ENCODE measurements around the gene ADAMTS6.

Gene ADAMTS6

DNA sequence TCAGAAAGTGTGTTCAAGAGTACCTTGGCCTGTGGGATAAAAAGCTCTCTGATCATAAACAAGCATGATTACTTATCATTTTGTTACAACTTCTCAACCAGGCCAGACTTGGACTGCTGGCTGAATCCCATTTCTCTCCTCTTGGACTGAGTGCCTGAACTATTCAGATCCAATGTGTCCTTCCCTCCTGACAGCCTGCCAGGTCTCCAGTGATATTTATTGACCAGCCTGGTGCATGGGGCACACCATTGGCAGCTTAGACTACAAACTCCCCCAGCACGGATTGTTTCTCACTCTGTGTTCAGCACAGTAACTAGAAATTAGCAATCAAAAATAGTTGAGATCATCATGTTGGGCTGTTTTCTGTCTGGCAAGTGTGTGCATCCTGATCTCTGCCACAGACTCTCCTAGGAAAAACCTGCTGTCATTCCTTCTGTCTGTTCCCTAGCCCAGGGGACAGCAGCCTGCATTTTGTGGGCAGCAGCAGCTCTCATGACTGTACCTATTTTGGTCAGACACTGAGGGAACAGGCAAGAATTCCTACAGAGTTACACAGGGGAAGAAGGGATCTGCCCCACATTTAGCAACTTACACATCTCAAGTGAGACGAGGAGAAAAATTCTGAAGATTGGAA is 348.1 kb downstream of the ADAMTS6 start:
- no peak for DNase-seq

GRCh38 chr5:65132386-65132785 is 349.3 kb downstream of the ADAMTS6 start:
- no peak for DNase-seq

DNA sequence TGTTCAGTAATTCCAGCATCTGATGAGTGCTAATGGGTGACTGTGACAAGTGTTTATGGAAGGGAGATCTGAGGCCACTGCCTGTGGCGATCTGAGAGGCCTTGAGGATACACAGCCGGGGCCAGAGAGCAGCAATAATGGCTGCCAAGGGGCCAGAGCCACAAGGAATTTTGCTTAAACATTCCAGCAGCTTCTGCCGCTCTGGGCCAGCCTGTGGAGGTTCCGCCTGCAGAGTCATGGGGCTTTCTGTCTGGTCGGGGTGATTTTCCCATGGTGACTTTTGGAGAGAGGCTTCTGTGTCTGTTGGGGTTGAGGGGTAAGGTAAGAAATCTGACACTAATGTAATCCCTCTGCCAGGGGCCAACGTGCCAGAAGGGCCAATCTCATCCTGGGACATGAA is 353.5 kb downstream of the ADAMTS6 start:
- no peak for DNase-seq

GRCh38 chr5:65127161-65127901 is 354.4 kb downstream of the ADAMTS6 start:
- DNase-seq, result no peak

DNA sequence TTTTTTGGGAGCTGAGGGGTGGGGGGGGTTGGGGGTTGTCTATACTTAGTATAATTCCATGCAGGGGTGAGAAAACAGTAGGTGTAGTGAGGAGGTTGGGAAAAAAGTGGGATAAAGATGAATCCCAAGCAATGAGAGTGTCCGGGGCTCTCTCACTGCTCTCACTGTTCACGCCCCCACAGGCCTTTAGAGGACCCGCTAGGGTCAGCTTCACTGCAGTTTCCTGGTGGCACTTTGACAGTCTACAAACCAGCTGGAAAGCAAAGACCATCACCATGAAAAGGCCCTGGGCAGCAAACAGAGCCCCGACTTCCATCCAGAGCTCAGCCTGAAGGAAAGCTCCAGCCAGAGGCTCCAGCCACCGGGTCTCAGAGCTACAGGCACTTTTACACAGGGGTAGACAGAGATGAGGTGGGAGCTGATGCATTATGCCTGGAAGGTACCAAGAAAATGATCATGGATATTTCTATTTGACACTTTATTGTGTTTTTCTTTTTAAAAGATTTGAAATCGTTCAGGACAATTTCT is 355.1 kb downstream of the ADAMTS6 start:
- no peak for DNase-seq

GRCh38 chr5:65125591-65126541 is 355.9 kb downstream of the ADAMTS6 start:
- DNase-seq, result no peak

- DNase-seq, result no peak
Measured at GRCh38 chr5:65121880-65122436, 359.8 kb downstream of the ADAMTS6 start.

DNA sequence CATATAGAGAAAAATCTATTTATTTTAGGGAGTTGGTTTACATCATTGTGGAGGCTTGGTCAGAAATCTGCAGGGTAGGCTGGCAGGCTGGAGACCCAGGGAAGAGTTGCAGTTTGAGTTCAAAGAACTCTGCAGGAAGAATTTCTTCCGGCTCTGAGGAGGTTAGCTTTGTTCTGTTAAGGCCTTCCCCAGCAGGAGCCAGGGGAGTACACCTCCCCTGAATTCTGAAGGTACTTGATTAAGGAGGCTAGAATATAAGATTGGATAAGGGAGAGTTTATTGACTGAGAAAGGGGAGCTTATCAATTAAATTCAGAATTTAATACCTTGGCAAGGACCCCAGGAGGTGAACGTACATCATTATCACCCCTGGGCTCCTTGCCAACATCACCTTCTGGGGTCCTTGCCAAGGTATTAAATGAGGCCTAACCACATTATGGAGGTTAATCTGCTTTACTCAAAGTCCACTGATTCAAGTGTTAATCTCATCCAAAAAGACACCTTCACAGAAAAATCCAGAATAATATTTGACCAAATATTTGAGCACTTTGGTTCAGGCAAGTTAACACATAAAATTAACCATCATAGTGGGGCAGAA is 361.3 kb downstream of the ADAMTS6 start:
- DNase-seq, result no peak

DNA sequence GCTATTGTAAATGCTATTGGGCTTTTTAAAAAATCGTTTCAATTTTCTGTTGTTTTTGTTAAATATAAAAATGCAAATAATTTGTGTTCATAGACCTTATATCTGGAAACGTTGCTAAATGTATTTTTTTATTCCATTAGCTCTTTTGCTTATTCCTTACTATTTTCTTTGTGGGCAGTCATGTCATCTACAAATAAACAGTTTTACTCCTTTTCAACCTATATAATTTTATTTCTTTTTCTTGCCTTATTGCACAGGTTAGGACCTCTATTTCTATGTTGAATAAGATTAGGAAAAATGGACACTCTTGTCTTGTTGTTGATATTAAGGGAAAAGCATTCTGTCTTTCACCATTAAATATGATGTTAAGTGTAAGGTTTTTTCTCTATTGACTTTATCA is 364.2 kb downstream of the ADAMTS6 start:
- DNase-seq, result no peak

DNA sequence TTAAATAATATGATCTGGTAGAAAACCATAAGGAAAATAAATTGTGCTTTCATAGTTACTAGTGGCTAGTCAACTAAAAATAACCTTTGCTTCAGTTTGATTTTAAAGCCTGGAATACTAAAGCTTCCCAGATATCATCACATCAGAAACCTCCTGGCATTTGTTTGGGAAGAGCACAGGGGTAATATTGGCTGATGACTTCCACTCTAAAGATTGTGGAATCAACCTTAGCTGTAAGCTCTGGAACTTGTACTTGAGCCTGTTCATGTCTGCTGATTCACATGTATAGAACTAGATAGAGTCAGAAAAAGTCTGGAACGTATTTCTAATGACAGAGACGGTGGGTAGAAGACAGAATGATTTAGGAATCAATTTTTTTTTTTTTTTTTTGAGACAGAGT is 367.9 kb downstream of the ADAMTS6 start:
- DNase-seq, result no peak

DNA sequence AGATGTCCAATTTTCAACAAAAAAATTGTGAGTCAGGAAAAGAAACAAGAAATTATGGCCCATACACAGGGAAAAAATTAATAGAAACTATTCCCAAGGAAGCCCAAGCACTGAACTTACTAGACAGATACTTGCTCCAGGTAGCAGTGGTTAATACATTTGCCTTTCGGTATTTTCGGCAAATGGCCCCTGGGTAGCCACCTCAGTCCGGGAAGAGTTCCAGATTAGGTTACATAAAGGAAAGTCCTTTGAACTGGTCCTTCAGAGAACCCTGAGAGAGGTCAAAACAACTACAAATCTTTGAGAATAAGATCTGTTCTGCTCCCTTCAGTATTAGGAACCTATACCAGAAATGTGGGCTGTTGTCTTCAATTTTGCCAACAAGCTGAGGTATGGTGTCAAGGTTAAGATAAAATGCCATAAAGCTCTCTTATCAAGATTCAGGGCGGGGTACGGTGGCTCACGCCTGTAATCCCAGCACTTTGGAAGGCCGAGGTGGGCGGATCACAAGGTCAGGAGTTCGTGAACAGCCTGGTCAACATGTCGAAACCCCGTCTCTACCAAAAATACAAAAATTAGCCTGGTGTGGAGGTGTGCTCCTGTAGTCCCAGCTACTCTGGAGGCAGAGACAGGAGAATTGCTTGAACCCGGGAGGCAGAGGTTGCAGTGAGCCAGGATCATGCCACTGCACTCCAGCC is 369.6 kb downstream of the ADAMTS6 start:
- DNase-seq, result no peak

GRCh38 chr5:65108786-65109743 is 372.7 kb downstream of the ADAMTS6 start:
- DNase-seq, result no peak

GRCh38 chr5:65105301-65105700 is 376.4 kb downstream of the ADAMTS6 start:
- DNase-seq, result no peak

DNA sequence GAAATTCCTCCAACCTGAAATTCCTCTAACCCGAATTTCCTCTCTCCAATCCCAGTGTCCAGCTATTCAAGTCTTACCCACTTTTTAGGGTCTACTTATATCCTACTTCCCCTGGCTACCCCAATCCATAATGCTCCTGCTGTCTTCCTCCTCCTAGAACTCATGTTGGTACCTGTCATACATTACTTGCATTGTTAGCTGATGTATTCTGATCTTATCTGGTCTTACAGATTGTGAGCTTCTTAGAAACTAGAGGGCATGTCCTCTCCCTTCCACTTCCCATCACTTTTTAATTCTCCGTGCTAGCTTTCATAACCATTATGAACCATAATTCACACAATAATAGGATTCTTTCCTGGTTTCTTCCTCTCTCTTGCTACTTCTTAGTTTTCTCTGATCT is 376.9 kb downstream of the ADAMTS6 start:
- no peak for DNase-seq

DNA sequence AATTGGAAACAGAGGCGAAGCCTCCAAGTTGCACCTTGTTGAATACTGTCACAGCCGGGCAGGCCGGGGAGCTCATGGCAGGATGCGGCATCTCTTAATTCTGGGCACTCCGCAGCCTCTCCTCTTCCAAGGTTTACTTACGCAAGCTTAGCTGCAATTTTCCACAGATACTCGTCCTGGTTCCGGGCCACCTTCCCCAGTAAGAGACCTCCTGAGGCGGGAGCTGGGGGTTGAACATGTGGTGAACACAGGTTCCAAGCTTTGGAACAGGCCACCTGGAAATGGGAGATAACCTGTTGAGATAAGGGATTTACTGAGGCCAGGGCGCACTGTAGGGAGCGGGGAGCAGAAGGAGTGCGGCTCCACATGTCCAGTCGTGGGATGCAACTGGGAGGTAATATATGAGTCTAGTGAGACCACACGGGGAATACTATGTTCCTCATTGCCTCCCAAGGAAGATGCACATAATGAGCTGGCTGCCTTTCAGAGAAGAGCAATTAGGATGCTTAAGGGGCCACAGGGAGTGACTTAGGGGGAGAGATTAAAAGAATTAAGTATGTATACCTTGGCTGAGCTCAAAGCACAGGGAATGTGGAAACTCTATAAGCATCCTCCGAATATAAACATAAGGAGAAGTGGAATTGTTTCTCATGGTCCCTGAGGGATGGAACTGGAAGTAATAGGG is 377.8 kb downstream of the ADAMTS6 start:
- DNase-seq, result no peak

GRCh38 chr5:65102976-65103711 is 378.6 kb downstream of the ADAMTS6 start:
- DNase-seq, result peak; percentile 42 to 49

GRCh38 chr5:65102371-65102975 is 379.2 kb downstream of the ADAMTS6 start:
- no peak for DNase-seq

DNA sequence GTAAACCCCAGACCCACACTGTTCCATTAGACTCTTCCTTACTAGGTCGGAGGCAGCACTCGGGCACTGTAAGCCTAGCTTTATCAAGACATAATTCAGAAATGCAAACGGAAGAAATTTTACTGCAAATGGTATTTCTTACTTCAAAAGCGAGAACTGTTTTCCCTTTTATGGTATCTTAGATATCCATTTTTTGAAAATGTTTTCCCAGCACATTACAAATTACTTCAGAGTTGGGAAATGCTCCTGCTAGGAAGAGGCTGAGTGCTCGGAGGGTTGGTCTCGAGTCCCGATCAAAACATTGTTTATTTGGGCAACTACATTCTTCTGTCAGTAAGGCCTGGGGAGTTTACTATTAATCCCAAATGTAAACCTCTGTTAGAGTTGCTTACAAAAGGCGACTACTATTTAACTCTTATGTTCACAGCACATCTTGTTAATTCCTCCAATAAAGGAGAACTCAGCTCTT is 380.1 kb downstream of the ADAMTS6 start:
- no peak for DNase-seq

Data from activated CD4-positive, alpha-beta T cell treated with anti-CD3 and anti-CD28 coated beads, Interleukin-2, amount 50 U/mL, for 48 hours (primary cell).